HG02870 (cell line): ENCODE data around the gene RPL39L.
A peak's percentile ranks its signal among the peaks of the same experiment; 100 is the strongest.
"Not testable (repeated sequence)": the region's sequence is repeated elsewhere in the genome, so short reads cannot be mapped to it uniquely, and the experiment has no call there.

Experiments
- ATAC-seq: cut with Tn5 transposase; IDR thresholded peaks from one replicate; pipeline ENCODE4 v1.9.1; 2021; ENCODE audit warnings: mild to moderate bottlenecking, moderate library complexity; ENCODE audit not compliant: unreplicated experiment

RPL39L gene

DNA sequence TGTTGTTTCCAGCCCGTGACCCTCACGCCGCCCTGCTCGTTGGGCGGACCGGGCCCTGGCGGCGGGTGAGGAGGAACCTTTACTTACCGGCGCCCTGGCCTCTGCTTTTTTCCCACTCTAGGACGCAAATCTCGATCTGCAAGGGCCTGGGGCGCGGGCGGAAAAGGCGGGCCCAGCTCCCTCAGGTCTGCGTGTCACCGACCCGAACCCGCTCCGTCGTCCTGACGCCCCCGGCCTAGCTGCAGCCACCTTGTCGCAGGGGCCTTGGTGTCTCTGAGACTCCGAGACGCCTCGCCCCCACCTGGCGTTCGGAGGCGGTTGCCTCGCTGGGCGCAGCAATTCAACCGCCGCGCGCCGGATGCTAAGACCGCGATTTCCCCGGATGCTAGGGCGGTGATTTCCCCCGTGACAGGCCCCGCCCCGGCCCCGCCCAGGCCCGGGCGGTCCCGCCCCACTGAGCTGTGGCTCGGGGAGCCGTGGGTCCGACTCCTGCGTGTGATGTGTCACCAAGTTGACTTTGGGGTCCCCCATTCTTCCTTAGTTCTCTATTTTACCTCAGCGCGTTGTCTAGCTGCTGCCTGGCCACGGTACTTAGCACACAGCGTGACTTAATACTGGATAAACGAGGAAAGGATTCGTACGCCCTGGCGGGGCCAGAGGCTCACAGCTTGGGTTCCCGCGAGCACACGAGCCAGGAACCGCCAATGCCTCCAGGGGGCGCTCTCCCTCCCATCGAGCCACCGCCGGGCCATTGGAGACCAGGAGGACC lies at the start of gene RPL39L:
TSS of gene RPL39L (minus strand) at position 371 of the 769 bp plus-strand sequence. CDS start 18,196 bp downstream, outside the sequence.
- ATAC-seq, result peak; percentile 96

DNA sequence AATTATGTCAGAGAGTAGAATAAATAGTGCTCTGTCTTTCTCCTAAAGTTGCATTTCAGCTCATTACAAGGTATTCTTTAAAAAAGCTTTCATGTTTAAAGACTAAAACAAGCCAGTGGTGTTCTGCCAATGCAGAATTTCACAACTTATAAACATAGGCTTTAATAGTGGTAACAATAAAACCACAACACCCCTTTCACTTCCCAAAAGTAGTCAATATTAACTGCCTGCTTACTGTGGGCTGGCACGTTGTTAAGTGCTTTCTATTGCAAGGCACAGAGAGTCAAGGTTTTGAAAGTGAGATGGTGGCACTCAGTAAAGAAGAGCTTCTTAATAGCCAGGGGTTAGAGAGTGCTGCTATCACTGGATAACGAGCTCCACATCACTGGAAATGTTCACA lies 49.6 kb upstream of the RPL39L start:
- ATAC-seq, result no peak

DNA sequence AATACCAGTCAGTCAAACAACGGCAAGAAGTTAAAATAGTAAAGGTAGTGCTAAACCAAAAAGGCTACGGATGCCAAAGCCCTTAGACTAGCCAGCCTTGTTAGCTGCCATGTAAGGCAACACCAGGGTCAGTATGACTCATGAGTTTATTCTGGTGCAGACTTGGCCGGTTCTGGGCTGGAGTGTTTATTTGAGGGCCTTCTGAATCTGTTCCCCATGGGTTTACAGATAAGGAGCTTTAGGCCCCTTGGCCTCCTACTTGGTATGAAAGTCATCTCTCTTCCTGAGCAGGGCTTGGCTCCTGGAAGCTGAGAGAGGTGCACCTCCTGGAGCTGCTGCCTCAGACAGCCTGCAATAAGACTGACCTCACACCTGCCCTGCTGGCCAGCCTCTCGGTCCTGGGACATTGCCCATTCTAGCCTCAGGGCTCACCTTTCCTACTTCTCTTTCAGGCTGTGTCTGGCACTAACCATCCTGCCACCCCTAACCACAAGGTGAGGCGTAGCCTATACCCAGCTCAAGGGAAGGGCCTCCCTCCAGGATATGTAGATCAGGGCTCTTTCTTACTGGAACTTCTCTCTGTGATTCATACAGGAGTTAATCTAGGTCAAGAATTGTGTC lies 47.6 kb upstream of the RPL39L start:
- no peak for ATAC-seq

DNA sequence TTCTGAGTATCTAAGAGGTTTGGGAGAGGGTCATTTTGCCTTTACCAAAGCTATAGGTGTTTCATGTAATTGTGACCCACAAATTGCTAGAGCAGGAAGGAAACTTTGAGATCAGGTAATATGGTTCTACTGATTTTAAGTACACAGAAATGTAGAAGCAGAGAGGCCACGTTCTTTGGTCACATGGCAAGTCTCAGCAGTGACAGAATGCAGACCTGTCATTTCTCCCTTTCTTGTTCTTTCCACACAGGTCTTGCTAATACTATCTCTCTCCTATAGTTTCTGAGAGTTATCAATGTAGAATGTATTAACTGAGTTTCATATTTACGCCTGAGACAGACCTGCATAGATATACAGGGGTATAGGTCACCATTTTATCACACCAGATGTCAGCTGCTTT lies 47.1 kb upstream of the RPL39L start:
- no peak for ATAC-seq

DNA sequence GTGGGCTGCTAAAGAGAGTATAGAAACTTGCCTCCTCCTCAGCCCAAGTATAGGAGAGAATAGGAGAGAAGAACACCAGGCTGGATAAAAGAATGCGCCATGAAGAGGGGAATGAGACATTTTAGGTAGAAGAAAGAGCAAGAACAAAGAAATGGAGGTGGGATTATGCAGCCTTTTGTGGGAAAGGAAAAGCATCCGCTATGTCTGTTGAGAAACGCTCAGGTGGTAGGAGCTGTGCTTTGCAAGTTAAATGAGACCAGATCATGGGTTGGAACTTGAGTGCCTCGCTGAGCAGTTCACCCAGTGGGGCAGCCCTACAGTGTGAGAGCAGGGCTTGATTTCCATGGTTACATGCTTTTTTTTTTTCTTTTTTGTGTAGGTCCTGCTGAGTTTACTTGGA lies 46.5 kb upstream of the RPL39L start:
- no peak for ATAC-seq

DNA sequence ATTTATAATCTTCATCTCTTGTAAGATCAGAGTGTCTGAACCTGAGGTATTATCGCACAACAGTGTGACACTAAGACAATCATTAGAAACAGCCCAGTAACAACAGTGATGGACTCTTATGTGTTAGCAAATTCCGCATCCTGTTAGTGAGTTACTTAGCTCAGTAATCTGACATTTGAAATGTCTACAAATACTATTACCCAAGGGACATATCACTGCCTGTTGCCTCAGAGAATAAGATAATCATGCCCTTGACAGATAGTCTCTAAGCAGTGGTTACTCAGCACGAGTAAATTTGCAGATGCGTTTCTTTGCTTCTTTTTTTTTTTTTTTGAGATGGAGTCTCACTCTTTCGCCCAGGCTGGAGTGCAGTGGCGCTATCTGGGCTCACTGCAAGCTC lies 44.6 kb upstream of the RPL39L start:
- ATAC-seq, result no peak

DNA sequence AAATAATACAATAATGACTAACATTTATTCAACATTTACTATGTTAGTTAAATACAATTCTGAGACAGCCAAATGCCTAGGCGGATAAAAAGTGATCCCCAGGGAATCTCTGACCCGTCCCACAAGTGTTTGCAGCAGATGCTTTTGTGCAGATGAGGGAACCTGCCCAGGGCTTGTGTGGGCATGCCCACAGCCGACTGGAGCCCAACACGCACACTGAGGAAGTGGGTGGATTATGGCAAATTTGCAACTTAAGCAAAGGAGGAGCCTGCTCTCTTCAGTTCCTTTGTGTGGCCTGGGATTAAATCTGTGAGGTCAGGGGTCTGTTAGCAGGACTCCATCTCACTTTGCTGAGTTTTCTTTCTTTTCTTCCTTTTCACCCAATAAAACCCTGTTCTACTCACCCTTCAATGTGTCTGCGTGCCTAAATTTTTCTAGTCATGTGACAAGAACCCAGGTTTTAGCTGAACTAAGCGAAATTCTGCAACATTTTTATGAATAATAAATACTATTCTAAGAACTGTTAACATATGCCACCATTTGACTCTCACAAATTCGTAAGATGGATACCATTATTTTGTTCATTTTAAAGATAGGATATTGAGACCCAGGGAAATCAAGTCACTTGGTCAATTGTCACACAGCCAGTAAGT lies 44.0 kb upstream of the RPL39L start:
- ATAC-seq, result no peak

DNA sequence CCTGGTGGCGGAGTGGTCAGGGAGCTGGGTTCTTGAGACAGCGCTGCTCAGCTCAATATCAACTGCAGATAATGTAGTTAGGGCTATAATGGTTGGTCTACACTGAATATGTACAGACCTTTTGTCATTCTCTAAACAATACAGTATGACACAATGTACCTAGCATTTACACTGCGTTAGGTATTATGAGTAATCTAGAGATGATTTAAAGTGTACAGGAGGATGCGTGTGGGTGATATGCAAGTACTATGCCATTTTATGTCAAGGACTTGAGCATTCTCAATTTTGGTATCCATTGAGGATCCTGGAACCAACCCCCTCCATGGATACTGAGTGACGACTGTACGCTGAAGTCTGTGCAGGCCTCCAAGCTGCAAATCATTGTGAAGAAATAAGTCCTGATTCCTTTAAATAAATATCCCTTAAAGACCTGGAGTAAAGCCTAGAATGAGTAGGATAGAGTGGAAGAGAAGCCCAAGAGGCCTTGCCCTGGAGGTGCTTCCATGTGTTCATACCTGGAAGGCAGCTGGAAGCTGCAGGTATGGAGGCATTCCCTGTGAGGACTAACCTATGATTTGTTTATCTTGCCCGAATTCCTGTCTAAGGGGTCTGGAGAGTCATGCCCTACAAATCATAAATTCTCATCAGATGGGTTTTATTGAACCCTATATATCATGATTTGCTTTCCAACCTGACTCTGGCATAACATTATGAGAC lies 42.3 kb upstream of the RPL39L start:
- ATAC-seq, result no peak

DNA sequence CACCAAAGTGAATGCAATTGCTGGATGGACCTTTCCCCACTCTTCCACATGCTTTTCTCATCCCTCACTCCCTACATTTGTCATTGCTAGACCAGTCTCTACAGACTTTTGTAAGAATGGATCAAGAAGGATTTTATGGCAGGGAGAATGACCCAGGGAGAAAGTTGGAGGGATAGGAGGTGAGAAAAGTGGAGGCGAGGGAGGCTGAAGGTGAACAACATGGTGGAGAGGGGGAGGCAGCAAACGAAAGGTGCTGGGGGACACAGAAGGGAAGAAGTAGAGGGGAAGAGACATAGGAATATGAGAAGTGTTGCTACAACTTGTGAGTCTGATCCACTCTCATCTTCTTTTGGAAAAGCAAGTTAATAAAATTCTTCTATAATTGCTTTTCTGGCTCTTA lies 33.6 kb upstream of the RPL39L start:
- no peak for ATAC-seq

DNA sequence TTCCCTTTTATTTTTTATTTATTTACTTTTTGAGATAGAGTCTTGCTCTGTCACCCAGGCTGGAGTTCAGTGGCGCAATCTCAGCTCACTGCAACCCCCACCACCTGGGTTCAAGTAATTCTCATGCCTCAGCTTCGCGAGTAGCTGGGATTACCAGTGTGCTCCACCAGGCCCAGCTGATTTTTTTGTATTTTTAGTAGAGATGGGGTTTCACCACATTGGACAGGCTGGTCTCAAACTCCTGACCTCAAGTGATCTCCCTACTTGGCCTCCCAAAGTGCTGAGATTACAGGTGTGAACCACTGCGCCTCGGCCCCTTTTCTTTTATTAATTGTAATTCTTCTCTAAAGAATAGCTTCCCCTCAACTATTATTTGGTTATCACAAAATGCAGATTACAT lies 31.6 kb upstream of the RPL39L start:
- not testable (repeated sequence) for ATAC-seq

DNA sequence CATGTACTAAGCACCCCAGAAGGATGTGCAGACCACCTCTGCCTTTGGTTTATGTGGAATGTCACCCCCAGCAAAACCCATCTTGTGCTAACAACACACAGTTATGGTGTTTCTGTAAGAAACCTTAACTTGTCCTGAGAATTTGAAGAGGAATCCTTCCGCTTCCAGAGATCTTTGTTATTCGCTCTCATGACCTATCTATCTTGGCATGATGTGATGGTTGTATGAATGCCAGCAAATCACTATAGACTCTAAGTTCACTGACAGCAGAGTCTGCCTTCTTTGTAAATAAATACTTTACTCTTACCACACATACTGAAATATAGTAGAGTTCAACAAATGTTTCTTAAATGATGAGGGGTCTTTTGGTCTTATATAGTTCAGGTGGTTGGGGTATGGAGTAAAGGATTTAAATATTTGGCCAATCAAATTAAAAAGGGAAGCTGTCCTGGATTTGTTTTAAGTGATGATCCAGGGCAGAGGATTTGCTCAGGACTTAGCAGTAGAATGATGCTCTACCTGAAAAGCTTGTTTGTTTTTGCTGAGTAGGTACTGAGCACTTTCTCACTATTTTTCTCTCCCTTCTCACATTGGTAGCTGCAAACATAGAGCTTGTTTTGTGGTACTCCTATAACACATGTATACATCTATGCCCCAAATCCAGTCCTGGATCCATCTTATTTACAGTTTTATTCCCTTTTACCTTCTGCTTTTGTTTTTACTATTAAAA lies 30.1 kb upstream of the RPL39L start:
- no peak for ATAC-seq

DNA sequence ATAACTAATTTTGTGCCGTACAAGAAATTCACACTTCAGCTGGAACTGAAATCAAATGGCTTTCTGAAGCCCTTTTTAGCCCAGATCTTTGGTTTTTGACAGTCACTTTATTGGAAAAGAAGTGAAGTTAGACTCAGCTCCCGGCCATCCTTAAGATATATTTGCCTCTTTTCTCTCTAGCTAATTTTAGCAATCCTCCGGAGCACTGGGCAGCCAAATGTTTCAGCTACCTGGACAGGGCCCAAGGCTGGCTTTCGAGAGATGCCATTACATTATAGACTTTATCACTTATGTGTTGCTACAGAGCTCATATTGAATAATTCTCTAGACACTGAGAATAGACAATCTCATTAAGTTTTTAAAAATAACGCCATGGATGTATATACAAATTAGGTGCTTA lies 28.5 kb upstream of the RPL39L start:
- ATAC-seq, result no peak

DNA sequence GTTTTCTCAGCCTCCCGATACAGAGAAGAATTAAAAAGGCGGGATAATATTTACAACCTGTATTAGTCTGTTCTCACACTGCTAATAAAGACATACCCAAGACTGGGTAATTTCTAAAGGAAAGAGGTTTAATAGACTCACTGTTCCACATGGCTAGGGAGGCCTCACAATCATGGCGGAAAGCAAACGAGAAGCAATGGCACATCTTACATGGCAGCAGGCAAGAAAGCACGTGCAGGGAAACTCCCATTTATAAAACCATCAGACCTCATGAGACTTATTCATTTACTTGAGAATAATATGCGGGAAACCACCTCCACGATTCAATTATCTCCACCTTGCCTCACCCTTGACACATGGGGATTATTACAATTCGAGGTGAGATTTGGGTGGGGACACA lies 27.5 kb upstream of the RPL39L start:
- no peak for ATAC-seq

DNA sequence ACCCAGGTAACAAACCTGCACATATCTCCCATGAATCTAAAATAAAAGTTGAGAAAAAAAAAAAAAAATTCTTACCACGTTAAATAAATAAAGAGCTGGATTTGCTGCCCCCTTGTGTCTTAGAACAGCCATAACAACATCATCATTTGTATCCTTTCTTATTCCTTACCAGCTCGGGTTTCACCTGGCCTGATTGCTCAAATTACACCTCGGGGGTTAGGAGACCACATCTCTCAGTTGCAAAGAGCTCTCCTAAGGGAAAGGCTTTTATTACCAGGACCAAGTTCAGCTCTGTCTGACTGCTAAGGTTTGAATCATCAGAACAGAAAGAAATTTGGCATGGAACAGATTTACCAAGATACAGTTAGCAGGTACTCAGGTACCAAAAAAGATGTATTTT lies 25.8 kb upstream of the RPL39L start:
- ATAC-seq, result no peak

DNA sequence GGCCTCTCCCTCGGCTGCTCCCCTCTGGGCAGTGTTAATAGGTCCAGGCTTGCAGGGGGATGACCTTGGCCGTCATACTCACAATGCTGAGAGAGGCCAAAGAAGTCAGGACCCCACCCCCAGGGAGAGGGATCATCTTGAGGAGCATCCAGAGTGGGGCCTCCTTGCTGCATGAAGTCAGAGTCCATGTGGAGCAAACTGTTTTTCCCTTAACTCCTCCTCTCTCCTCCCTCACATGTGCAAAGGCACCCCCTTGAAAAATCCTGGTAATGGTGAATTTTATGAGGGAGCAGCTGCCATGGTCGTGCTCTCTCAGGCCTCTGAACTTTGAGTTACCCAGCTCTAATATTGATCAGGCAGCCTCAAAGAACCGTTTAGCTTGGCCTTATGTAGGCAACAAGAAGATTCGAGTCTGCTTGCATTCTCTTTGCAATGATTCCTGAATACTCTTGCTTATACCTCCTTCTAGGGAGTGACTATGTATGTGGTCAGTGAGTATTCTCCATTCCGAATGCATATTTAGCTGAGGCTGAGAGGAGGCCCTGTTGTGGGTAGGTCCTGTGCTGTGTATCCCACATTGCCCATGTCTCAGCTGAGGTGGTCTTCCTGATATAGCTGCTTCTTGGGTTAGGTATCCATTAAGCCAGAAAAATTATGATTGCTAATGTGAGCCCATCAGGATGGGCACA lies 23.1 kb upstream of the RPL39L start:
- no peak for ATAC-seq

DNA sequence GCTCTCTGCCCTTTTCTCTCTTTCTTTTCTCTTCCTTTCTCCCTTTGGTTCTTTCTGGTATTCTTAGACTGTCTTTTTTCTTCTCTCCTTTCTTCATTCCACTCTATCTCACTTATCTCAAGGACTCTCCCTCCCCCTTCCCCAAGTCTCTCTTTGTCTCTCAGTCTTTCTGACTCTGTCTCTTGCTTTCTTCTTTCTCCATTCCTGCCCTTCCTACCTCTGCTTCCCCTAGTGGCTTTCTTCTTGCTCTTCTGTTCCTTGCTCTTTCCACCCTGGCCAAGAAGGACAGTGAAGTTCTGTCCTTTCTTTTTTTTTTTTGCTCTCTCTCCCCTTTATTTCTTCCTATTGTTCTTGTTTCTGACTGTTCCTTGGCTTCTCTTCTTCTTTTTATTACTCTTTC lies 22.3 kb upstream of the RPL39L start:
- ATAC-seq, result no peak

DNA sequence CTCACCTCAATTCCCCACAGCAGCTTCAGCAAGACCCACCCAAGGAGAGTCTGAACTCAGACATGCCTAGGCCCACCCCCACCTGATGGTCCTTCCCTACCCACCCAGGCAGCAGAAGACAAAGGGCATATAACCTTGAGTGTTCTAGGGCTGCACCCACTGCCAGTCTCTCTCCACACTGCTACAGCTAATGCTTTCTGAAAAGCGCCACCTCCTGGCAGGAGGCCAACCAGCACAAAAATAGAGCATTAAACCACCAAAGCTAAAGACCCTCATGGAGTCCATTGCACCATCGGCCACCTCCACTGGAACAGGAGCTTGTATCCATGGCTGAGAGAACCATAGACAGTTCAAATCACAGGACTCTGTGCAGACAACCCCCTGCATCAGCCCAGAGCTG lies 11.3 kb upstream of the RPL39L start:
- no peak for ATAC-seq

DNA sequence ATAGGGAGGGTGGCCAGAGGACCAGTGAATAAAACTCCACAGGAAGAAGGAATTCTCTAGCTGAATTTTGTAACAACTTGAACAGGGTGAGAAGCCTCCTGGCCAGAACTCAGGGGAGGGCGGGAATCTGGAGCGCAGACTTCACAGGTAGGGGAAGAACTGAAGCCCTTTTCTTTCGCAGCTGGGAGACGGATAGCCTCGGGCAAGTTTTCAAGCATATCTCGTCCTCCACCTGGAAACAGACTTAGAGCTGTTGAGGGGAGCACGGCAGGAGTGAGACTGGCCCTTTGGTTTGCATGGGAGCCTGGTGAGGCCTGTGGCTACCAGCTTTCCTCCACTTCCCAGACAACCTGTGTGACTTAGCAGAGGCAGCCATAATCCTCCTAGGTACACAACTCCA lies 10.9 kb upstream of the RPL39L start:
- ATAC-seq, result no peak

DNA sequence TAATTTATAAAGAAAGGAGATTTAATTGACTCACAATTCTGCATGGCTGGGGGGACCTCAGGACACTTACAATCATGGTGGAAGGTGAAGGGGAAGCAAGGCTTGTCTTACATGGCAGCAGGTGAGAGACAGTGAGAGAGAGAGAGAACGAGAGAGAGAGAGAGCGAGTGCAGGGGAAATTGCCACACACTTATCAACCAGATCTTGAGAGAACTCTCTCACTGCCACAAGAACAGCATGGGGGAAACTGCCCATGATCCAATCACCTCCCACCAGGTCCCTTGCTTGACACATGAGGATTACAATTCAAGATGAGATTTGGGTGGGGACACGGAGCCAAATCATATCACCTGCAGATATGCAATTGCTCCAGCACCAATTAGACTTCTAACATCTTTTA lies 7.1 kb upstream of the RPL39L start:
- ATAC-seq, result no peak

DNA sequence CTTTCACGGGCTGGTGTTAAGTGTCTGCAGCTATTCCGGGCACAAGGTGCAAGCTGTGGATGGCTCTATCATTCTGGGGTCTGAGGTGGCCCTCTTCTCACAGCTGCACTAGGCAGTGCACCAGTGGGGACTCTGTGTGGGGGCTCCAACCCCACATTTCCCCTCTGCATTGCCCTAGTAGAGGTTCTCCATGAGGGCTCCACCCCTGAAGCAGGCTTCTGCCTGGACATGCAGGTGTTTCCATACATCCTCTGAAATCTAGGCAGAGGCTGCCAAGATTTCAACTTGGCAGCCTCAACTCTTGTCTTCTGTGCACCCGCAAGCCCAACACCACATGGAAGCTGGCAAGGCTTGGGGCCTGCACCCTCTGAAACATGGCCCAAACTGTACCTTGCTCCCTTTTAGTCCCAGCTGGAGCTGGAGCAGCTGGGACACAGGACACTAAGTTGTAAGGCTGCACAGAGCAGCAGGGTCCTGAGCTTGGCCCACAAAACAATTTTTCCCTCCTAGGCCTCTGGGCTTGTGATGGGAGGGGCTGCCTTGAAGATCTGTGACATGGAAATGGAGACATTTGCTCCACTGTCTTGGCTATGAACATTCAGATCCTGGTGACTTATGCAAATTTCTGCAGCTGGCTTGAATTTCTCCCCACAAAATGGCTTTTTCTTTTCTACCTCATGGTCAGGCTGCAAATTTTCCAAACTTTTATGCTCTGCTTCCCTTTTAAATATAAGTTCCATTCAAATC lies 6.0 kb upstream of the RPL39L start:
- ATAC-seq, result no peak
